ENCODE results near the gene GPC6.

Gene GPC6

GRCh38 chr13:94163535-94163934 is 936.9 kb downstream of the GPC6 start:
- TF ChIP-seq POLR2AphosphoS5 (IDR thresholded peaks at IDR 0.05; ENCODE audit: low read depth, low read length), result no peak
- no peak for TF ChIP-seq POLR2A (IDR thresholded peaks at IDR 0.05; ENCODE audit: low read depth, low read length)
- no peak for TF ChIP-seq TAF1 (IDR thresholded peaks at IDR 0.05; ENCODE audit: borderline replicate concordance, low read depth, low read length)
- FAIRE-seq (no peak), DNase-seq (ENCODE audit: insufficient read length) (no peak)

GRCh38 chr13:94168783-94169453 is 942.3 kb downstream of the GPC6 start:
- TF ChIP-seq POLR2AphosphoS5 (IDR thresholded peaks at IDR 0.05; ENCODE audit: low read depth, low read length), result no peak
- no peak for TF ChIP-seq TAF1 (IDR thresholded peaks at IDR 0.05; ENCODE audit: borderline replicate concordance, low read depth, low read length)
- TF ChIP-seq POLR2A (IDR thresholded peaks at IDR 0.05; ENCODE audit: low read depth, low read length), result no peak
- DNase-seq (ENCODE audit: insufficient read length), result no peak
- FAIRE-seq, result no peak

GRCh38 chr13:94169454-94170144 is 943.0 kb downstream of the GPC6 start:
- no peak for TF ChIP-seq POLR2AphosphoS5 (IDR thresholded peaks at IDR 0.05; ENCODE audit: low read depth, low read length)
- no peak for TF ChIP-seq POLR2A (IDR thresholded peaks at IDR 0.05; ENCODE audit: low read depth, low read length)
- no peak for TF ChIP-seq TAF1 (IDR thresholded peaks at IDR 0.05; ENCODE audit: borderline replicate concordance, low read depth, low read length)
- no peak for DNase-seq (ENCODE audit: insufficient read length)
- no peak for FAIRE-seq

GRCh38 chr13:94170145-94170571 is 943.6 kb downstream of the GPC6 start:
- FAIRE-seq, result no peak

GRCh38 chr13:94172416-94172815 is 945.8 kb downstream of the GPC6 start:
- no peak for DNase-seq (ENCODE audit: insufficient read length)
- no peak for FAIRE-seq
- TF ChIP-seq TAF1 (IDR thresholded peaks at IDR 0.05; ENCODE audit: borderline replicate concordance, low read depth, low read length), result no peak
- no peak for TF ChIP-seq POLR2A (IDR thresholded peaks at IDR 0.05; ENCODE audit: low read depth, low read length)
- TF ChIP-seq POLR2AphosphoS5 (IDR thresholded peaks at IDR 0.05; ENCODE audit: low read depth, low read length), result no peak

More at GRCh38 chr13:94170145-94170571, 943.6 kb downstream of the GPC6 start:
- TF ChIP-seq TAF1 (IDR thresholded peaks at IDR 0.05; ENCODE audit: borderline replicate concordance, low read depth, low read length), result no peak
- no peak for TF ChIP-seq POLR2A (IDR thresholded peaks at IDR 0.05; ENCODE audit: low read depth, low read length)
- TF ChIP-seq POLR2AphosphoS5 (IDR thresholded peaks at IDR 0.05; ENCODE audit: low read depth, low read length), result no peak
- DNase-seq (ENCODE audit: insufficient read length), result no peak

- FAIRE-seq, result no peak
- no peak for DNase-seq (ENCODE audit: insufficient read length)
These were observed 946.8 kb downstream of the GPC6 start for GRCh38 chr13:94173312-94173854.

GRCh38 chr13:94174009-94174408 is 947.4 kb downstream of the GPC6 start:
- no peak for TF ChIP-seq TAF1 (IDR thresholded peaks at IDR 0.05; ENCODE audit: borderline replicate concordance, low read depth, low read length)
- no peak for TF ChIP-seq POLR2AphosphoS5 (IDR thresholded peaks at IDR 0.05; ENCODE audit: low read depth, low read length)
- FAIRE-seq (no peak), DNase-seq (ENCODE audit: insufficient read length) (no peak)

More at GRCh38 chr13:94173312-94173854, 946.8 kb downstream of the GPC6 start:
- no peak for TF ChIP-seq TAF1 (IDR thresholded peaks at IDR 0.05; ENCODE audit: borderline replicate concordance, low read depth, low read length)
- TF ChIP-seq POLR2A (IDR thresholded peaks at IDR 0.05; ENCODE audit: low read depth, low read length), result no peak
- TF ChIP-seq POLR2AphosphoS5 (IDR thresholded peaks at IDR 0.05; ENCODE audit: low read depth, low read length), result no peak

- TF ChIP-seq TAF1 (IDR thresholded peaks at IDR 0.05; ENCODE audit: borderline replicate concordance, low read depth, low read length) (no peak), POLR2AphosphoS5 (IDR thresholded peaks at IDR 0.05; ENCODE audit: low read depth, low read length) (no peak), POLR2A (IDR thresholded peaks at IDR 0.05; ENCODE audit: low read depth, low read length) (no peak)
- no peak for DNase-seq (ENCODE audit: insufficient read length)
- no peak for FAIRE-seq
These were observed 948.5 kb downstream of the GPC6 start for GRCh38 chr13:94175076-94175475.

DNA sequence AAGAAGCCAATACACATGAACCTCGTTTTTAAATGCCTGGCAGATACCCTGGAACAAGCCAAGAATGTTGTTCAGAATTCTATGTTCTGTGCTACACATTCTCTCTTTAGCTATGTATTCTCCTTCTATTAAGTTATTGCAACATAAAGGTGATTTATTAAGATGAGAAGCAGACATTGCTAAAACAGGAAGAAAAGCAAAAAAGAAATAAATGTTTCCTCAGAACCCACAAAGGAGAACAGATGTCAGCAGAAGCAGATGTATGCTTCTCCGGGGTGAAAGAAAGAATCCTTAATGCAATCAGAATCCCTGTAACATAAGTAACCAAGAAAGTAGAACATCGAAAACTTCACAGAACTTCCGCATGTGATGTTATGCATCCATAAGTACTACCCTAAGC is 950.0 kb downstream of the GPC6 start:
- TF ChIP-seq POLR2A (IDR thresholded peaks at IDR 0.05; ENCODE audit: low read depth, low read length), result no peak
- no peak for TF ChIP-seq POLR2AphosphoS5 (IDR thresholded peaks at IDR 0.05; ENCODE audit: low read depth, low read length)
- TF ChIP-seq TAF1 (IDR thresholded peaks at IDR 0.05; ENCODE audit: borderline replicate concordance, low read depth, low read length), result no peak
- DNase-seq (ENCODE audit: insufficient read length), result no peak
- FAIRE-seq, result no peak

DNA sequence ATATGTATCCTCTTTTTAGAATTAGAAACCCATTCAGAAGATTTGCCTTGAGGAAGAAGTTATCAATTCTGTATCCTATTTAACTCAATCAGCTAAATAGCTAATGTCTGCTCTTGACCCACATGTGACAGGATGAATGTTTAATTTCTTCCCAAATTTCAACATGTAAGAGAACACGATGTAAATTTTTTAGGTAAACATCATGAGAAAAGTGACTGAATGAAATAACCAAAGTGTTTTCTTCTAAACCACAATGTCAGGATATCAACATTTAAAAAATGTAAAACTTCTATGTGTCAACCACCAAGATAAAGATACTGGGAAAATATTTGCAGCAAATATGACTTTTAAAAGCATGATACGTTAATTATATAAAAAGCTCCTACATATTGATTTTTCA is 950.4 kb downstream of the GPC6 start:
- DNase-seq (ENCODE audit: insufficient read length) (no peak), FAIRE-seq (no peak)
- TF ChIP-seq POLR2AphosphoS5 (IDR thresholded peaks at IDR 0.05; ENCODE audit: low read depth, low read length), result no peak
- TF ChIP-seq POLR2A (IDR thresholded peaks at IDR 0.05; ENCODE audit: low read depth, low read length), result no peak
- TF ChIP-seq TAF1 (IDR thresholded peaks at IDR 0.05; ENCODE audit: borderline replicate concordance, low read depth, low read length), result no peak

DNA sequence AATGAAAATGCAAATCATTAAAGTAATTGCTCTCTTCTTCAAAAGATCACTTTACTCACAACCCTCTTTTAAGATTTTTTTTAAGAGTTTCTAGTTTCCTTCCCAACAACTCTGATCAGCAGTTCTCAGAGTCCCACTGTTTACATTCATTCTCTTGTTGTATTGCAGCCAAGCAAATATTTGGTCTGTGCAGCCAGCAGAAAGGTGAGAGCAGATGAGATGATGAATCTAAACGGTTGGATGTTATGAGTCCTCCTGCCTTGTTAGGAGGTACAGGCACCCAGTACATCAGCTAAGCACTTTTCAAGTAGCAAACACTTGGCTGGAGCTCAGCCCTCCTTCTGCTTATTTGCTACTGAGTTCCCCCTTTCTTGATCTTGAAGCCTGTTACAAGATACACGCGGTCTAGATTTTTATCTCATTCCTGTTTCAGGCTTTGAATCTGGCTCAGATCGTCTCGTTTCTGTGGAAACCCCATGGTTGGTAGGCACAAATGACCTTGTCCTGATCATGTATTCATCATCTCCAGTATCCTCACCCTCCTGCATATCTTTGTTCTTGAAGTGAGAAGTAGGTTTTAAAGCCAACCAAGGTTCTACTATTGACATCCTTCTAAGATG is 952.1 kb downstream of the GPC6 start:
- TF ChIP-seq POLR2AphosphoS5 (IDR thresholded peaks at IDR 0.05; ENCODE audit: low read depth, low read length) (no peak), POLR2A (IDR thresholded peaks at IDR 0.05; ENCODE audit: low read depth, low read length) (no peak), TAF1 (IDR thresholded peaks at IDR 0.05; ENCODE audit: borderline replicate concordance, low read depth, low read length) (no peak)
- DNase-seq (ENCODE audit: insufficient read length), result no peak
- FAIRE-seq, result peak; percentile 27
